Activated CD4-positive, alpha-beta T cell treated with anti-CD3 and anti-CD28 coated beads, Interleukin-2, amount 10 ng/mL, durations not matched to agents 24 days and 14 days (primary cell): ENCODE data around the gene RUSC2. TPM values are rescaled to one million over a fixed set of nuclear protein-coding genes. Genes with fewer than 3 reads are reported as not detected.
"Not testable (repeated sequence)": the region's sequence is repeated elsewhere in the genome, so short reads cannot be mapped to it uniquely, and the experiment has no call there.

Experiments used
- DNase-seq: peaks from one replicate; pipeline ENCODE4 v3.0.0; 2022
- H3K27ac Mint-ChIP-seq: one replicate; pipeline ENCODE4 v1.8.0; 2022; ENCODE audit warnings: mild to moderate bottlenecking, mixed read lengths
- H3K27me3 Mint-ChIP-seq: one replicate; pipeline ENCODE4 v1.8.0; 2022; ENCODE audit warnings: mixed read lengths
- H3K36me3 Mint-ChIP-seq: one replicate; pipeline ENCODE4 v1.8.0; 2022; ENCODE audit warnings: low read depth, mild to moderate bottlenecking, mixed read lengths
- H3K4me1 Mint-ChIP-seq: one replicate; pipeline ENCODE4 v1.8.0; 2021; ENCODE audit warnings: mixed read lengths
- H3K4me3 Mint-ChIP-seq: one replicate; pipeline ENCODE4 v1.8.0; 2022; ENCODE audit warnings: mild to moderate bottlenecking, moderate library complexity, mixed read lengths
- H3K9me3 Mint-ChIP-seq: one replicate; pipeline ENCODE4 v1.8.0; 2021; ENCODE audit warnings: mixed read lengths
- intact Hi-C: fragments of 100-400 bp; cut with micrococcal nuclease; formaldehyde crosslinking; loops from one replicate; pipeline ENCODE4 v1.15.1; 2023
- total RNA-seq: library from RNA; stranded (reverse); gene quantifications from 2 replicates; pipeline ENCODE4 v1.2.3, GENCODE V29; 2022

The RUSC2 gene
- total RNA-seq, 1 donor from 2014 or later: 6.9 TPM

DNA sequence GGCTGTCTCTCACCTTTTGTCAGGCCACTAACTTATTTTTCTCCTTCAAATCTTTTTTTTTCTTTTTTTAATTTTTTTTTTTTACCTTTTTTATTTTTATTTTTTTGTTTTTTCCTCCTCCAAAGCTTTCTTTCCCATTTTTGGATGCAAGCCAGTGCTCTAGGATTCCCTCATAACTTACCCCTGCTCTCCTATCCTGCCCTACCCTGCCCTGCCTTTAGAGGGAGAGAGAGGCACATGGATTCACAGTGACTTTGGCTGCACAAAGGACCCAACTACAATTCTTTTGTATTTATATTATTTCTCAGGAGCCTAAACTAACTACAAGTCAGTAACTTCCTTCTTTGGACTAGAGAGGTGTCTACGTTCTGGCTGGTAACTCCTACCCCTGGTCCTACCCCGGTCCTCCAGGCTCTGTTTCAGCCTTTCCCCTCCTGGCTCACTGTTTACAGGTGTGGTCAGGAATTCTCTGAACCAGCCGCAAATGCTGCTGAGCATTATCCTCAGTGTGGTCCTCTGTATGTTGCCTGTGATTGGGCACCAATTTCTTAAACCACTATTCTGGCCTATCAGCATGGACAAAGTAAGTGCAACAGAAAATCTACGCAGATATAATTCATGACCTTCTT, 8.4 kb upstream of the RUSC2 start:
- Mint-ChIP-seq H3K4me3 (no peak overlapping the region), H3K36me3 (no peaks in the 10 kb centered on the region), H3K27me3 (peaks cover 6% of the 10 kb centered on the region), H3K4me1 (no peaks in the 10 kb centered on the region), H3K27ac (no peak overlapping the region), H3K9me3 (no peaks in the 10 kb centered on the region)
- intact Hi-C loops: loop anchor here (1.0 kb wide), 1 partner anchor 73 kb away; no protein-coding TSS in a partner anchor
- DNase-seq: peak; percentile 76

DNA sequence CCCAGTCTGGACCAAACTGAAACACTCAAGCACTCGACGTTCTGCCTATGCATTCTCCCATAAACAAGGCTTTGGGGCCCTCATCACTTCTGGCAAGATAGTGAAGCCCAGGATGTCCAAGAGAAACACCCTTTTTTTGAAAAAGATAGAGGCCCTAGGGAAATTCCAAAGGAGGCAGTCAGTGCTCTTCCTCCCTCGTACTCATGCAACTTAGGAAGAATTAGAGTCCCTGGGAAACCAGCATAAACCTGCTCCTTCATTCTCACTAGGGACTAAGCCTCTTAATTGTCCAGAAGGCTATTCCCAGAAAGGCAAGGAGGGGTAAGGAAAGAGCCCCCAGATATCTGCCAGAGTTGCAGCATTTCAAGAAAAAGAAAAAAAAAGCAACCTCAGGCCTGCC, 7.8 kb upstream of the RUSC2 start:
- H3K4me1 Mint-ChIP-seq: no peaks in the 10 kb centered on the region
- intact Hi-C loops: no loop called here
- no peak overlapping the region for H3K27ac Mint-ChIP-seq
- H3K36me3 Mint-ChIP-seq: no peaks in the 10 kb centered on the region
- H3K27me3 Mint-ChIP-seq: peaks cover 4% of the 10 kb centered on the region
- H3K9me3 Mint-ChIP-seq: no peaks in the 10 kb centered on the region
- H3K4me3 Mint-ChIP-seq: no peak overlapping the region
- no peak for DNase-seq

DNA sequence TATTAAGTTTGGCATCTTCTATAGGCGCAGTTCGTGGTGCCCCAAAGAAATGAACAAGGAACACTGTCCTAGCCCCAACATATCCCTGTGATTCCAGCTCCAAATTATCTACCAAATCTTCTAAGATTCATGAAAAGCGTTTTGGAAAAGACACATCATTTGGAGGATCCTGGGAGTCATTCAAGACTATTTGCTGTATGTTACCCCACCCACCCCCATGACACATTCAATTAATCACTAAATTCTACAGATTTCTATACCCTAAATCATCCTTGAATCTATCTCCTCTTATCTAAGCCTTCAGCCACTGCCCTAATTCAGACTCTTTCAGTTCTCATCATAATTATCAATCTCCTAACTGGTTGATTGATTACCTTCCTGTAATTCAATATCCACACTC, 5.5 kb upstream of the RUSC2 start:
- H3K36me3 Mint-ChIP-seq: no peaks in the 10 kb centered on the region
- no peak overlapping the region for H3K27ac Mint-ChIP-seq
- H3K9me3 Mint-ChIP-seq: no peaks in the 10 kb centered on the region
- H3K27me3 Mint-ChIP-seq: peaks cover 18% of the 10 kb centered on the region
- no peak for DNase-seq
- intact Hi-C loops: no loop called here
- no peak overlapping the region for H3K4me3 Mint-ChIP-seq
- peaks cover 8% of the 10 kb centered on the region for H3K4me1 Mint-ChIP-seq

DNA sequence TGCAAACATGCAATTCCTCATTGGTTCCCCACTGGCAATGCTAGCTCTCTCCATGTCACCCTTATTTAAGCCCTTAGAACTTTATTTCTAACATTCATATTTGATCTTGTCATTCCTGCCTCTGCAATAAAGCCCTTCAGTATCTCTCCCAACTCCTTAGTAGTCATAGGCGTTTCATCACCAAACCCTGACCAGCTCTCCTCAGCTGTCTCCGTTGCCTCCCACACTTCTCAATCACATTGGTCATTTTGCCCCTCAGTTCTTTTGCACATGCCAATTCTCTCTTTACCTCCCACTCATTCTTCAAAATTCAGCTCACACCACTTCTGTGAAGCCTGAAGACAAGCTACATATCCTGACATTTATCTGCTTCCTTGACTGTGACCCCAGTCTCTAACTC, 2.8 kb upstream of the RUSC2 start:
- DNase-seq: no peak
- Mint-ChIP-seq H3K9me3 (no peaks in the 10 kb centered on the region), H3K36me3 (no peaks in the 10 kb centered on the region), H3K4me3 (no peak overlapping the region), H3K4me1 (peaks cover 21% of the 10 kb centered on the region), H3K27ac (no peak overlapping the region), H3K27me3 (peaks cover 20% of the 10 kb centered on the region)
- intact Hi-C loops: no loop called here

DNA sequence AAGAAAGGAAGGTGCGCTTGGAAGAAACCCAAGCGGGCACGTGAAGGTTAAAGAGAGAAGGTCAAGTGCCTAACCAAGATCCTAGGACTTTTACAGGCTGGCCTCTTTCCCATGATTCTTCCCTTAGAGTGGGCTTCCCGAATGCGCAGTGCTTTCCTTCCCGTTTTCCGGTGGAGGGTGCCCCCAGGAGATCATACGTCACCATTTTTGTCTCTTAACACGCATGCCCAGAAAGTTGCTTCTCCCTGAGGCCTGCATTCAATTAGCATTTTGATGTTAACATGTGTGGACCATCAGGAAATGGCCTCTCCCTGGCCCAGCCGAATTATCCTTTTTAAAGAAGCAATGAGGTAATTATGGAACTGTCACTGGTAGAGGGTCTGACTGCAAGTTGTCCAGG, 1.9 kb upstream of the RUSC2 start:
- intact Hi-C loops: no loop called here
- no peak for DNase-seq
- Mint-ChIP-seq H3K36me3 (no peaks in the 10 kb centered on the region), H3K9me3 (no peaks in the 10 kb centered on the region), H3K4me1 (peaks cover 27% of the 10 kb centered on the region), H3K27me3 (peaks cover 20% of the 10 kb centered on the region), H3K27ac (no peak overlapping the region), H3K4me3 (peak overlapping the region; percentile 39)

DNA sequence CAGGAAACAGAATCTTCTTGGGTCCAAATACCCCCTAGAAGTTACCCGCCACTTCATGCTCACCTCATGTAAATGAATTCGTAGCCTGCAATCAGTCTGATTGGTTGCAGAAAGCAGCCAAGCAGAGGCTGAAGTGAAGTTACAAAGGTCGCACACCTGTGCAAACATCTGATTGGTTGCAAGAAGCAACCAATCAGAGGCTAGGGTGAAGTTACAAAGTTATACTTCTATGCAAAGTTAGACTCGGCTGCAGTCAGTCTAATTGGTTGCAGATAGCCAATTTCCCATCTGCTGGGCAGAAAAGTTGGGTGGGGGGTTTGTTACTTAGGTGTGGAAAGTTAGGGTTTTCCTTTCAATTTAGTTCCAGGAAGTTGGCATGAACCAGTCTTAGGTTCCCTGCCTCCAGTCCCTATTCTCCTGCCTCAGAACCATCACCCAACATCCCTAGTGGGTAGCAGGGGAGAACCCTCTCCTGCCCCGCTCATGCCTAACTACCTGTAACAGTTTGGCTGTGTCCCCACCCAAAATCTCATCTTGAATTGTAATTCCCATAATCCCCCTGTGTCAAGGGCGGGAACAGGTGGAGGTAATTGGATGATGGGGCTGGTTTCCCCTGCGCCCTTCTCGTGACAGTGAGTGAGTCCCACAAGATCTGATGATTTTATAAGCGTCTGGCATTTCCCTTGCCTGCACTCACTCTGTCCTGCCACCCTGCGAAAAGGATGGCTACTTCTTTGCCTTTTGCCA, 1.2 kb upstream of the RUSC2 start:
- peaks cover 20% of the 10 kb centered on the region for H3K27me3 Mint-ChIP-seq
- H3K9me3 Mint-ChIP-seq: no peaks in the 10 kb centered on the region
- no peaks in the 10 kb centered on the region for H3K36me3 Mint-ChIP-seq
- H3K27ac Mint-ChIP-seq: peak overlapping the region; percentile 48
- DNase-seq: no peak
- intact Hi-C loops: no loop called here
- H3K4me3 Mint-ChIP-seq: peak overlapping the region; percentile 95
- H3K4me1 Mint-ChIP-seq: peaks cover 27% of the 10 kb centered on the region

DNA sequence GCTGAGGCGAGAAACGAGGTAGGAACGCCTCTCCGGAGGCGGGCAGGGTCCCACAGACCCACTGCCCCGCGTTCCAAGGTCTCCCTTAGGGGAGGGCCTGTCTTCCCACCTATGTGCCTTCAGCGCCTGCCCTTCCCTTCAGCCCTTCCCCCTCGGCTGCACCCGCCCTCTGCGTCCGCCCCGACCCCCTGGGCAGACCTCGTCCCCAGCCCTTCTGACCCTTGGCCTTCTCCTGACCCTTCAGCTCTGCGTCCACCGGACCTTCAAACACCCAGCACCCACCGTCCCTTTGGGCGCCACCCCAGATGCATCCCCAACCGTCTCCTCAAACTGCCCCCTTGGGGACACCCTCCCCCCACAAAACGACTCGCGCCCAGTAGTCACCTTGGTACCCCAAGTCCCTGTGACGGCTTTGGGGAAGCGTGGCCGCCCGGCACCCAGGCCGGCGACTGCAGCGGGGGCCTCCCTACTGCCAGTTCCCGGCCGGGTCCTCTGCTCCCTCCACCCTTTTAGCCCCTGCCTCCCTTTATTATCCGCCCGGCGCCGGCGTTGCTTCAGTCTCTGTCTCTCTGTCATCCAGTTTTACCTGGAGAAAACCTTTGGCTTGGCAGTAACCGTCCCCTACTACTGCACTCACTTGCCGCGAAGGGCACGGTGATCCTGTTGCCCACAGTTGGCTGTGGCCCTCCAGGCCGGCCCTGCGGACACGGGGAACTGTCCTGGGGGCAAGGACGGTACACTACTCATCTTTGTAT, 421 bp downstream of the RUSC2 start:
- Mint-ChIP-seq H3K27me3 (peaks cover 20% of the 10 kb centered on the region), H3K36me3 (no peaks in the 10 kb centered on the region), H3K27ac (peak overlapping the region; percentile 72), H3K4me1 (peaks cover 29% of the 10 kb centered on the region), H3K9me3 (no peaks in the 10 kb centered on the region), H3K4me3 (peak overlapping the region; percentile 95)
- DNase-seq: no peak
- intact Hi-C loops: no loop called here

DNA sequence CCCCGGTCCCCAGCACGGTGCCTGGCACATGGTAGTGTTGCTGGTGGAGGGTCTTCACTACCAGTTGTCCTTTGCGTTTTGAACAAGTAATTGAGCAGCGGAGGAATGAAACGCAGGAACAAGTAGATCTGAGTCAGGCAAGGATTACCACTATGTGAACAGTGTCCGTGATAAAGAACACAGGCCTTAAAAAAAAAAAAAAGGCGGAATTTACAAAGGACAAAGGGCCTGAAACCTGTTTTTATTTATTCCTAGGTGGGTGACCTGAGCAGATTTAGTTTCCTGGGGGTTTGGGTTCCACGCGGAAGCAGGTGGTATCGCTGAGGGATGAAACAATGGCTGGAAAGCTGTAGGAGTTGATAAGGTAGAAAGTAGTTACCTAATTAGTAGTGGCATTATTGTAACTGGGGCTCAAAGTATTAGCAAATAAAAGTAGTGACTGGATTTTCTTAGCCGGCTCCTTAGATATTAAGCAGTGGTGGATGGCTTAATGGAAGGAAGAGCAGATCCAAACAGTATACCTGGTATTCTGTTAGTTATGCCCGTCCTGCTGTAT, 1.1 kb downstream of the RUSC2 start:
- peak overlapping the region; percentile 95 for H3K4me3 Mint-ChIP-seq
- peak overlapping the region; percentile 72 for H3K27ac Mint-ChIP-seq
- intact Hi-C loops: no loop called here
- H3K9me3 Mint-ChIP-seq: no peaks in the 10 kb centered on the region
- peaks cover 20% of the 10 kb centered on the region for H3K27me3 Mint-ChIP-seq
- no peaks in the 10 kb centered on the region for H3K36me3 Mint-ChIP-seq
- H3K4me1 Mint-ChIP-seq: peaks cover 36% of the 10 kb centered on the region
- no peak for DNase-seq

DNA sequence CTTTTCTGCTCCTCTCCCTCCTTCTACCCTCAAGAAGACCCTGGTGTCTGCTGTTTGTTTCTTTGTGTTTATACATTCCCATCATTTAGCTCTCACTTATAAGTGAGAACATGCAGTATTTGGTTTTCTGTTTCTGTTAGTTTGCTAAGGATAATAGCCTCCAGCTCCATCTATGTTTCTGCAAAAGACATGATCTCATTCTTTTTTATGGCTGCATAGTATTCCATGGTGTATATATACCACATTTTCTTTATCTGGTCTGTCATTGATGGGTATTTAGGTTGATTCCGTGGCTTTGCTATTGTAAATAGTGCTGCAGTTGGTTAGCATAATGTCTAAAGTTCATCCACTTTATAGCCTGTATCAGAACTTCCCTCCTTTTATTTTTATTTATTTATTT, 3.2 kb downstream of the RUSC2 start:
- intact Hi-C loops, H3K27ac Mint-ChIP-seq, H3K36me3 Mint-ChIP-seq, DNase-seq, H3K4me3 Mint-ChIP-seq: not testable (repeated sequence)
- peaks cover 11% of the 10 kb centered on the region for H3K27me3 Mint-ChIP-seq
- H3K4me1 Mint-ChIP-seq: peaks cover 36% of the 10 kb centered on the region
- H3K9me3 Mint-ChIP-seq: peaks cover 11% of the 10 kb centered on the region

DNA sequence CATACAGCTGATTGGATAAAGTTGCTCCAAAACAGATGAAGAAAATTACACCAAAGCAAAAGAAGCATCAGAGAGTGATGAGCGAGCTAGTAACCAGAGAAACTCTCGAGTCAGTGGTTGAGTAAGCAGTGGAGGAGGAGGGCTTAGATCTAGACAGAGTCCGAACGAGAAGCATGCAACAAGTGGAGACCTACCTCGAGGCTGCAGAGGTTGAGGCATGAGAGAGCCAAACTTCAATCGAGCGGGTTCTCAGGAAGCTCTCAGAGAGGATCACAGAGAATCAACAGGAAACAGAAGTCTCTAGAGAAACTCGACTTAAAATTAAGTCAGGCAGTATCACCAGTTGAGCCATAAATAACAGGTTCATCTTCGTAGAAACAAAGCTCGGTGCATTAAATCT, 6.1 kb downstream of the RUSC2 start:
- intact Hi-C loops: loop anchor here (5.0 kb wide), 1 partner anchor 76 kb away; no protein-coding TSS in a partner anchor
- no peaks in the 10 kb centered on the region for H3K36me3 Mint-ChIP-seq
- H3K4me3 Mint-ChIP-seq: peak overlapping the region; percentile 17
- no peak overlapping the region for H3K27ac Mint-ChIP-seq
- H3K9me3 Mint-ChIP-seq: peaks cover 16% of the 10 kb centered on the region
- H3K4me1 Mint-ChIP-seq: peaks cover 27% of the 10 kb centered on the region
- H3K27me3 Mint-ChIP-seq: no peaks in the 10 kb centered on the region
- peak; percentile 79 for DNase-seq

DNA sequence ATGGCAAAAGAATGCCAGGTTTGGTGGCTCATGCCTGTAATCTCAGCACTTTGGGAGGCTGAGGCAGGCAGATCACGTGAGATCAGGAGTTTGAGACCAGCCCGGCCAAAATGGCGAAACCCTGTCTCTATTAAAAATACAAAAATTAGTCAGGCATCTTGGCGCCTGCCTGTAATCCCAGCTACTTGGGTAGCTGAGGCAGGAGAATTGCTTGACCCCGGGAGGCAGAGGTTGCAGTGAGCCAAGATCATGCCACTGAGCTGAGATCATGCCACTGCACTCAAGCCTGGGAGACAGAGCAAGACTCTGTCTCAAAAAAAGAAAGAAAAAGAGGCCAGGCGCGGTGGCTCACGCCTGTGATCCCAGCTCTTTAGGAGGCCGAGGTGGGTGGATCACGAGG, 8.3 kb downstream of the RUSC2 start:
- H3K36me3 Mint-ChIP-seq: not testable (repeated sequence)
- intact Hi-C loops: loop anchor here (5.0 kb wide), 1 partner anchor 74 kb away; no protein-coding TSS in a partner anchor
- peaks cover 15% of the 10 kb centered on the region for H3K4me1 Mint-ChIP-seq

DNA sequence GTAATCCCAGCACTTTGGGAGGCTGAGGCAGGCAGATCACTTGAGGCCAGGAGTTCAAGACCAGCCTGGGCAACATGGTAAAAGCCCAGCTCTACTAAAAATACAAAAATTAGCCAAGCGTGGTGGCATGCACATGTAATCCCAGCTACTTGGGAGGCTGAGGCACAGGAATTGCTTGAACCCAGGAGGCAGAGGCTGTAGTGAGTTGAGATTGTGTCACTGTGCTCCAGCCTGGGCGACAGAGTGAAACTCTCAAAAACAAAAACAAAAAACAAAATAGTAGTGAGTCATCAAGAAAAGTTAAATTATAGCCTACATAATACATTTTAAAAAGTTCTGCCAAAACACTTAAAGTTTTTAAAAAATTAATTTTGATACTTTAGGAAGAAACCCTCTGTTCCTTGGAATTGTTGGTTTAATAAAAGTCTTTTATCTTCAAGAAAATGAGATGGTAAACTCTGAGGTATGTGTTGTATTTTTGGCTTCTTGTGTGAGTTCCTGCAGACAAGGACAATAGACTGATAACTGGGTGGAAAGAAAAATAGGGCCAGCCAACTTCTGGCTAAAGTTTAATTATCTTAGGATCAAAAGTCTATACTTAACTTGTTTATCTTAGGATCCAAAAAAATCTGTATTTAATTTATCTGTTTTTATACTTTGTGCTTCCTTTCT, 9.3 kb downstream of the RUSC2 start:
- Mint-ChIP-seq H3K4me1 (peaks cover 15% of the 10 kb centered on the region), H3K9me3 (peaks cover 19% of the 10 kb centered on the region), H3K27me3 (no peaks in the 10 kb centered on the region), H3K4me3 (no peak overlapping the region), H3K36me3 (no peaks in the 10 kb centered on the region), H3K27ac (no peak overlapping the region)
- intact Hi-C loops: loop anchor here (5.0 kb wide), 1 partner anchor 73 kb away; no protein-coding TSS in a partner anchor
- DNase-seq: no peak

More for the DNA sequence above, 8.3 kb downstream of the RUSC2 start:
- H3K9me3 Mint-ChIP-seq: peaks cover 19% of the 10 kb centered on the region
- not testable (repeated sequence) for DNase-seq, H3K27ac Mint-ChIP-seq, H3K4me3 Mint-ChIP-seq, H3K27me3 Mint-ChIP-seq

DNA sequence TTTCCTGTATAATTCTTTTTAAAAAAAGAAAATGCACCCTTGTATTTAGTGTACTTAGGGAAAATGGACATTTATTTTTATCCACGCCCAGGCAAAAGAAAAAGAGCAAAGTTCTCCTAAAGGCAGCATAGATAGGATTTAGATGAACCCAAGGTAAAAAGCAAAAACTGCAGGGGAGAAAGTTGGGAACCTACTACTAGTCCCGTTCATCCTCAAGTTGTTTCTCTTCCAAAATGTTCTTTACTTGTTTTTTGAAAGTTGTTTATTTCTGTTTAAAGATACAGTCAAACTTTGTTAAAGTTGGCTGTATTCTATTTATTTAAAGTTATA, 9.8 kb downstream of the RUSC2 start:
- peaks cover 15% of the 10 kb centered on the region for H3K4me1 Mint-ChIP-seq
- H3K36me3 Mint-ChIP-seq: no peaks in the 10 kb centered on the region
- intact Hi-C loops: loop anchor here (5.0 kb wide), 1 partner anchor 73 kb away; no protein-coding TSS in a partner anchor
- no peaks in the 10 kb centered on the region for H3K27me3 Mint-ChIP-seq
- no peak overlapping the region for H3K4me3 Mint-ChIP-seq
- peaks cover 19% of the 10 kb centered on the region for H3K9me3 Mint-ChIP-seq
- H3K27ac Mint-ChIP-seq: no peak overlapping the region
- no peak for DNase-seq
